ENCODE results near the gene RIC8A. TPM values are rescaled to one million over a fixed set of nuclear protein-coding genes. Genes with fewer than 3 reads are reported as not detected.
A peak's percentile ranks its signal among the peaks of the same experiment; 100 is the strongest.

The RIC8A gene
- total RNA-seq, 4 donors from 2014 or later = 65.0 to 108 (median 86.8) TPM

GRCh38 chr11:256952-257737, 49.6 kb downstream of the RIC8A start:
- Histone ChIP-seq H3K4me3 (no peak overlapping the region), H3K36me3 (peaks cover 0 to 18% (median 0%) of the 10 kb centered on the region in 3 donors), H3K4me1 (no peaks in the 10 kb centered on the region), H3K27ac (peak overlapping the region in 1 of 4 donors; percentile 44), H3K27me3 (no peaks in the 10 kb centered on the region), H3K9me3 (no peaks in the 10 kb centered on the region)
- no peak for DNase-seq
- TF ChIP-seq POLR2A (IDR thresholded peaks at IDR 0.05) = no peak
- no peak for TF ChIP-seq CTCF (IDR thresholded peaks at IDR 0.05)

GRCh38 chr11:257766-258493, 50.4 kb downstream of the RIC8A start:
- H3K36me3 ChIP-seq = peaks cover 0 to 10% (median 0%) of the 10 kb centered on the region in 3 donors
- peak overlapping the region in 1 of 4 donors; percentile 44 for H3K27ac ChIP-seq
- no peak overlapping the region for H3K4me3 ChIP-seq
- no peaks in the 10 kb centered on the region for H3K27me3 ChIP-seq
- DNase-seq = no peak
- no peaks in the 10 kb centered on the region for H3K9me3 ChIP-seq
- no peaks in the 10 kb centered on the region for H3K4me1 ChIP-seq
- TF ChIP-seq POLR2A (IDR thresholded peaks at IDR 0.05) (no peak), CTCF (IDR thresholded peaks at IDR 0.05) (peak in 3 of 6 experiments; percentile 31 to 42 (median 31))

GRCh38 chr11:259413-259812, 51.9 kb downstream of the RIC8A start:
- H3K9me3 ChIP-seq = no peaks in the 10 kb centered on the region
- H3K27me3 ChIP-seq = no peaks in the 10 kb centered on the region
- H3K4me1 ChIP-seq = no peaks in the 10 kb centered on the region
- H3K27ac ChIP-seq = no peak overlapping the region
- H3K4me3 ChIP-seq = no peak overlapping the region
- H3K36me3 ChIP-seq = no peaks in the 10 kb centered on the region
- no peak for TF ChIP-seq CTCF (IDR thresholded peaks at IDR 0.05)
- no peak for DNase-seq

GRCh38 chr11:261624-262023, 54.1 kb downstream of the RIC8A start:
- Histone ChIP-seq H3K27ac (no peak overlapping the region), H3K9me3 (no peaks in the 10 kb centered on the region), H3K4me3 (no peak overlapping the region), H3K27me3 (no peaks in the 10 kb centered on the region), H3K36me3 (no peaks in the 10 kb centered on the region), H3K4me1 (no peaks in the 10 kb centered on the region)
- DNase-seq = no peak
- TF ChIP-seq POLR2A (IDR thresholded peaks at IDR 0.05) (no peak), CTCF (IDR thresholded peaks at IDR 0.05) (no peak)

Other genes starting within 250 kb of the RIC8A start
- not detected for gene SCGB1C1, start 14.6 kb upstream of the RIC8A start, total RNA-seq
- 10 to 100 TPM; 20.6 to 69.7 (median 40.1) TPM for gene BET1L, start 309 bp upstream of the RIC8A start, total RNA-seq
- 10 to 100 TPM; 21.2 to 36.3 (median 29.3) TPM for gene SIRT3, start 28.6 kb downstream of the RIC8A start, total RNA-seq
- gene PSMD13, start 29.3 kb downstream of the RIC8A start, total RNA-seq = 100 to 1,000 TPM in 2 of 4 donors, 10 to 100 TPM in 2; 74.5 to 125 (median 96.9) TPM
- gene NLRP6, start 70.7 kb downstream of the RIC8A start, total RNA-seq = 100 to 1,000 TPM; 109 to 687 (median 492) TPM
- gene PGGHG, start 81.4 kb downstream of the RIC8A start, total RNA-seq = 100 to 1,000 TPM in 3 of 4 donors, 10 to 100 TPM in 1; 94.2 to 385 (median 317) TPM
- not detected for gene IFITM5, start 91.8 kb downstream of the RIC8A start, total RNA-seq
- gene IFITM2, start 100.1 kb downstream of the RIC8A start, total RNA-seq = 10 to 100 TPM; 15.6 to 98.2 (median 46.0) TPM
- gene IFITM1, start 106.3 kb downstream of the RIC8A start, total RNA-seq = 100 to 1,000 TPM in 2 of 4 donors, 10 to 100 TPM in 2; 45.9 to 141 (median 89.6) TPM
- gene IFITM3, start 113.2 kb downstream of the RIC8A start, total RNA-seq = 100 to 1,000 TPM in 1 of 4 donors, 10 to 100 TPM in 3; 30.6 to 200 (median 84.7) TPM
- gene B4GALNT4, start 161.8 kb downstream of the RIC8A start, total RNA-seq = 10 to 100 TPM in 2 of 4 donors, 1 to 10 TPM in 2; 2.5 to 36.3 (median 9.3) TPM
- gene PKP3, start 186.5 kb downstream of the RIC8A start, total RNA-seq = 100 to 1,000 TPM in 3 of 4 donors, 10 to 100 TPM in 1; 95.7 to 254 (median 202) TPM
- gene SIGIRR, start 207.3 kb downstream of the RIC8A start, total RNA-seq = 100 to 1,000 TPM in 3 of 4 donors, 10 to 100 TPM in 1; 82.3 to 143 (median 111) TPM
- gene ANO9, start 234.3 kb downstream of the RIC8A start, total RNA-seq = 100 to 1,000 TPM; 161 to 474 (median 254) TPM
- gene PTDSS2, start 242.6 kb downstream of the RIC8A start, total RNA-seq = 10 to 100 TPM; 21.0 to 42.7 (median 31.7) TPM